ENCODE results near the gene EID2B.

The EID2B gene

GRCh38 chr19:39532233-39533002 lies at the start of gene EID2B:
EID2B (minus strand) TSS chr19:39532852; CDS start chr19:39532802, 50 bp downstream.
- peak; percentile 90 to 93 for DNase-seq (ENCODE audit: low read depth in 2 of 2)

GRCh38 chr19:39582442-39582841 lies 49.8 kb upstream of the EID2B start:
- DNase-seq (ENCODE audit: low read depth in 2 of 2): no peak

- DNase-seq (ENCODE audit: low read depth in 2 of 2): no peak
Measured at GRCh38 chr19:39568604-39569003, 36.0 kb upstream of the EID2B start.

- no peak for DNase-seq (ENCODE audit: low read depth in 2 of 2)
Measured at GRCh38 chr19:39566064-39566463, 33.4 kb upstream of the EID2B start.

GRCh38 chr19:39563408-39563807 lies 30.8 kb upstream of the EID2B start:
- DNase-seq (ENCODE audit: low read depth in 2 of 2): no peak

- DNase-seq (ENCODE audit: low read depth in 2 of 2): no peak
Measured at GRCh38 chr19:39558624-39559117, 26.0 kb upstream of the EID2B start.

- DNase-seq (ENCODE audit: low read depth in 2 of 2): no peak
Measured at GRCh38 chr19:39557811-39558623, 25.4 kb upstream of the EID2B start.

- no peak for DNase-seq (ENCODE audit: low read depth in 2 of 2)
Measured at GRCh38 chr19:39555883-39556282, 23.2 kb upstream of the EID2B start.

GRCh38 chr19:39554701-39555311 lies 22.2 kb upstream of the EID2B start:
- no peak for DNase-seq (ENCODE audit: low read depth in 2 of 2)

- no peak for DNase-seq (ENCODE audit: low read depth in 2 of 2)
Measured at GRCh38 chr19:39553082-39553652, 20.5 kb upstream of the EID2B start.

- no peak for DNase-seq (ENCODE audit: low read depth in 2 of 2)
Measured at GRCh38 chr19:39550197-39550596, 17.5 kb upstream of the EID2B start.

- no peak for DNase-seq (ENCODE audit: low read depth in 2 of 2)
Measured at GRCh38 chr19:39546599-39546998, 13.9 kb upstream of the EID2B start.

GRCh38 chr19:39544911-39545310 lies 12.3 kb upstream of the EID2B start:
- DNase-seq (ENCODE audit: low read depth in 2 of 2): no peak

- DNase-seq (ENCODE audit: low read depth in 2 of 2): no peak
Measured at GRCh38 chr19:39544226-39544903, 11.7 kb upstream of the EID2B start.

GRCh38 chr19:39543477-39543857 lies 10.8 kb upstream of the EID2B start:
- no peak for DNase-seq (ENCODE audit: low read depth in 2 of 2)

GRCh38 chr19:39542206-39542605 lies 9.6 kb upstream of the EID2B start:
- no peak for DNase-seq (ENCODE audit: low read depth in 2 of 2)

- DNase-seq (ENCODE audit: low read depth in 2 of 2): no peak
Measured at GRCh38 chr19:39540333-39540673, 7.7 kb upstream of the EID2B start.

- DNase-seq (ENCODE audit: low read depth in 2 of 2): peak; percentile 89 to 91
Measured at GRCh38 chr19:39539518-39540332, 7.1 kb upstream of the EID2B start, which contains the start of gene EID2. EID2 (minus strand) TSS chr19:39540161; CDS start chr19:39540079, 82 bp downstream.

GRCh38 chr19:39539165-39539517 lies 6.5 kb upstream of the EID2B start:
- no peak for DNase-seq (ENCODE audit: low read depth in 2 of 2)

GRCh38 chr19:39533791-39534190 lies 1.1 kb upstream of the EID2B start:
- DNase-seq (ENCODE audit: low read depth in 2 of 2): no peak
